NCI-H2081 (cell line): ENCODE results near the gene H6PD.
"Not testable (repeated sequence)": the region's sequence is repeated elsewhere in the genome, so short reads cannot be mapped to it uniquely, and the experiment has no call there.

Experiments used
- DNase-seq, 2 experiments: peaks; one replicate each; lab custom pipeline; 2025; lab: John Stamatoyannopoulos, UW

Gene H6PD

GRCh38 chr1:9299571-9300541 lies 65.3 kb downstream of the H6PD start:
- not testable (repeated sequence) for DNase-seq

GRCh38 chr1:9300573-9300972 lies 66.0 kb downstream of the H6PD start:
- DNase-seq = no peak

- no peak for DNase-seq
Observed at GRCh38 chr1:9302745-9303524, 68.4 kb downstream of the H6PD start.

- no peak for DNase-seq
Observed at GRCh38 chr1:9303916-9304315, 69.3 kb downstream of the H6PD start.

GRCh38 chr1:9305216-9305615 lies 70.6 kb downstream of the H6PD start:
- no peak for DNase-seq

- DNase-seq = no peak
Observed at GRCh38 chr1:9306006-9306405, 71.4 kb downstream of the H6PD start.

- no peak for DNase-seq
Observed at GRCh38 chr1:9307303-9307702, 72.7 kb downstream of the H6PD start.

GRCh38 chr1:9308236-9308785 lies 73.7 kb downstream of the H6PD start:
- DNase-seq = no peak

GRCh38 chr1:9309080-9309479 lies 74.5 kb downstream of the H6PD start:
- DNase-seq = no peak

GRCh38 chr1:9309991-9310390 lies 75.4 kb downstream of the H6PD start:
- no peak for DNase-seq

- DNase-seq = no peak
Observed at GRCh38 chr1:9311029-9311428, 76.5 kb downstream of the H6PD start.

- DNase-seq = no peak
Observed at GRCh38 chr1:9311479-9311878, 76.9 kb downstream of the H6PD start.

- DNase-seq = no peak
Observed at GRCh38 chr1:9312168-9312720, 77.7 kb downstream of the H6PD start.

- DNase-seq = no peak
Observed at GRCh38 chr1:9313576-9313975, 79.0 kb downstream of the H6PD start.

- no peak for DNase-seq
Observed at GRCh38 chr1:9314111-9314510, 79.5 kb downstream of the H6PD start.

- DNase-seq = no peak
Observed at GRCh38 chr1:9314711-9315379, 80.3 kb downstream of the H6PD start.

GRCh38 chr1:9315411-9316079 lies 81.0 kb downstream of the H6PD start:
- no peak for DNase-seq

- no peak for DNase-seq
Observed at GRCh38 chr1:9316080-9316444, 81.5 kb downstream of the H6PD start.

GRCh38 chr1:9316512-9316911 lies 81.9 kb downstream of the H6PD start:
- DNase-seq = no peak

- no peak for DNase-seq
Observed at GRCh38 chr1:9317072-9317471, 82.5 kb downstream of the H6PD start.
